OCI-LY1 (cell line): ENCODE results near the gene KRTAP3-1.

Experiments
- H2AFZ ChIP-seq: fragments of 200-600 bp; sonication (generic), shearing (Covaris generic); 2 replicates; pipeline ENCODE4 v1.6.0; 2014; ENCODE audit warnings: antibody characterized with exemption, mild to moderate bottlenecking, low read length
- H3F3A ChIP-seq: fragments of 200-600 bp; sonication (generic), shearing (Covaris generic); 2 replicates; pipeline ENCODE4 v1.6.0; 2014; ENCODE audit warnings: mild to moderate bottlenecking, antibody characterized with exemption, low read length, moderate library complexity; ENCODE audit not compliant: insufficient read depth
- H3K27ac ChIP-seq: fragments of 200-600 bp; sonication (generic); 2 replicates; pipeline ENCODE4 v1.5.1; 2014; ENCODE audit warnings: low read length, mixed run types, mild to moderate bottlenecking, low read depth; ENCODE audit not compliant: poor library complexity, severe bottlenecking
- H3K27me3 ChIP-seq: fragments of 200-600 bp; sonication (generic); 2 replicates; pipeline ENCODE4 v1.6.0; 2014; ENCODE audit warnings: antibody characterized with exemption, mild to moderate bottlenecking, low read length, moderate library complexity; ENCODE audit not compliant: insufficient read depth
- H3K36me3 ChIP-seq: fragments of 200-600 bp; sonication (generic); 2 replicates; pipeline ENCODE4 v1.6.1; 2014; ENCODE audit warnings: mild to moderate bottlenecking, antibody characterized with exemption, low read length, moderate library complexity, mixed read lengths; ENCODE audit not compliant: insufficient read depth
- H3K4me1 ChIP-seq: fragments of 200-600 bp; sonication (generic); 2 replicates; pipeline ENCODE4 v1.5.1; 2014; ENCODE audit warnings: mild to moderate bottlenecking, low read length, moderate library complexity; ENCODE audit not compliant: insufficient read depth, severe bottlenecking
- H3K4me2 ChIP-seq: fragments of 200-600 bp; sonication (generic), shearing (Covaris generic); 2 replicates; pipeline ENCODE4 v1.6.1; 2014; ENCODE audit warnings: low read length
- H3K4me3 ChIP-seq: fragments of 200-600 bp; sonication (generic); 2 replicates; pipeline ENCODE4 v1.5.1; 2014; ENCODE audit warnings: low read length, low read depth, mild to moderate bottlenecking, mixed read lengths; ENCODE audit not compliant: poor library complexity, severe bottlenecking
- H3K79me2 ChIP-seq: fragments of 200-600 bp; shearing (Covaris generic); 2 replicates; pipeline ENCODE4 v1.6.1; 2016; ENCODE audit warnings: mixed run types, low read length, mixed read lengths; ENCODE audit not compliant: insufficient read depth
- H3K9ac ChIP-seq: fragments of 200-600 bp; sonication (generic), shearing (Covaris generic); 2 replicates; pipeline ENCODE4 v1.6.1; 2014; ENCODE audit warnings: mild to moderate bottlenecking, low read length, mixed read lengths
- H3K9me2 ChIP-seq: fragments of 200-600 bp; sonication (generic), shearing (Covaris generic); 2 replicates; pipeline ENCODE4 v1.6.1; 2014; ENCODE audit warnings: low read depth, mild to moderate bottlenecking, low read length, mixed read lengths
- H3K9me3 ChIP-seq: fragments of 200-600 bp; shearing (Covaris generic); 2 replicates; pipeline ENCODE4 v1.6.1; 2014; ENCODE audit warnings: low read length, mixed read lengths
- H4K20me1 ChIP-seq: fragments of 200-600 bp; sonication (generic), shearing (Covaris generic); 2 replicates; pipeline ENCODE4 v1.6.0; 2016; ENCODE audit warnings: mild to moderate bottlenecking, low read length; ENCODE audit not compliant: insufficient read depth
- CTCF ChIP-seq: fragments of 200-600 bp; sonication (generic), shearing (Covaris generic); IDR thresholded peaks from 2 replicates; pipeline ENCODE4 v1.5.1; 2017; ENCODE audit warnings: mild to moderate bottlenecking, antibody characterized with exemption, low read length, moderate library complexity, mixed read lengths
- EZH2 ChIP-seq: fragments of 200-600 bp; sonication (generic), shearing (Covaris generic); IDR thresholded peaks from 2 replicates; pipeline ENCODE4 v1.8.0; 2017; ENCODE audit warnings: borderline replicate concordance, mixed run types, mild to moderate bottlenecking, antibody characterized with exemption, low read length, moderate library complexity, mixed read lengths

Gene KRTAP3-1

GRCh38 chr17:41010441-41010840, 1.5 kb upstream of the KRTAP3-1 start:
- Histone ChIP-seq H3K9me3 (no peaks in the 10 kb centered on the region), H3K9me2 (no peaks in the 10 kb centered on the region), H3K79me2 (no peaks in the 10 kb centered on the region), H3F3A (no peaks in the 10 kb centered on the region), H3K4me1 (no peaks in the 10 kb centered on the region), H4K20me1 (no peaks in the 10 kb centered on the region), H3K9ac (no peak overlapping the region), H3K27me3 (no peaks in the 10 kb centered on the region; the same call in 1 of the 2 replicates), H3K27ac (no peak overlapping the region), H3K36me3 (no peaks in the 10 kb centered on the region), H3K4me2 (no peak overlapping the region), H2AFZ (no peak overlapping the region), H3K4me3 (no peak overlapping the region)
- no peak for TF ChIP-seq CTCF
- TF ChIP-seq EZH2 = no peak

GRCh38 chr17:41009936-41010335, 1.0 kb upstream of the KRTAP3-1 start:
- no peaks in the 10 kb centered on the region; the same call in 1 of the 2 replicates for H3K27me3 ChIP-seq
- no peak overlapping the region for H3K4me3 ChIP-seq
- no peaks in the 10 kb centered on the region for H3K36me3 ChIP-seq
- no peak overlapping the region for H3K4me2 ChIP-seq
- no peak for TF ChIP-seq CTCF
- no peak for TF ChIP-seq EZH2
- no peaks in the 10 kb centered on the region for H3F3A ChIP-seq
- H3K9me2 ChIP-seq = no peaks in the 10 kb centered on the region
- H4K20me1 ChIP-seq = no peaks in the 10 kb centered on the region
- no peak overlapping the region for H2AFZ ChIP-seq
- H3K4me1 ChIP-seq = no peaks in the 10 kb centered on the region
- H3K79me2 ChIP-seq = no peaks in the 10 kb centered on the region
- no peak overlapping the region for H3K9ac ChIP-seq
- no peak overlapping the region for H3K27ac ChIP-seq
- no peaks in the 10 kb centered on the region for H3K9me3 ChIP-seq

- Histone ChIP-seq H3K4me3 (no peak overlapping the region), H3K9me2 (no peaks in the 10 kb centered on the region), H3K9me3 (no peaks in the 10 kb centered on the region), H2AFZ (no peak overlapping the region), H3K4me1 (no peaks in the 10 kb centered on the region), H3K27me3 (no peaks in the 10 kb centered on the region; the same call in 1 of the 2 replicates), H3F3A (no peaks in the 10 kb centered on the region), H3K27ac (no peak overlapping the region), H3K79me2 (no peaks in the 10 kb centered on the region), H4K20me1 (no peaks in the 10 kb centered on the region), H3K4me2 (no peak overlapping the region), H3K9ac (no peak overlapping the region), H3K36me3 (no peaks in the 10 kb centered on the region)
- TF ChIP-seq EZH2 (no peak), CTCF (no peak)
Observed at GRCh38 chr17:41009301-41009760, 403 bp upstream of the KRTAP3-1 start.
